ENCODE data around the gene APPL1. TPM values are rescaled to one million over a fixed set of nuclear protein-coding genes. Genes with fewer than 3 reads are reported as not detected.
A peak's percentile ranks its signal among the peaks of the same experiment; 100 is the strongest.

APPL1 gene, protein sequence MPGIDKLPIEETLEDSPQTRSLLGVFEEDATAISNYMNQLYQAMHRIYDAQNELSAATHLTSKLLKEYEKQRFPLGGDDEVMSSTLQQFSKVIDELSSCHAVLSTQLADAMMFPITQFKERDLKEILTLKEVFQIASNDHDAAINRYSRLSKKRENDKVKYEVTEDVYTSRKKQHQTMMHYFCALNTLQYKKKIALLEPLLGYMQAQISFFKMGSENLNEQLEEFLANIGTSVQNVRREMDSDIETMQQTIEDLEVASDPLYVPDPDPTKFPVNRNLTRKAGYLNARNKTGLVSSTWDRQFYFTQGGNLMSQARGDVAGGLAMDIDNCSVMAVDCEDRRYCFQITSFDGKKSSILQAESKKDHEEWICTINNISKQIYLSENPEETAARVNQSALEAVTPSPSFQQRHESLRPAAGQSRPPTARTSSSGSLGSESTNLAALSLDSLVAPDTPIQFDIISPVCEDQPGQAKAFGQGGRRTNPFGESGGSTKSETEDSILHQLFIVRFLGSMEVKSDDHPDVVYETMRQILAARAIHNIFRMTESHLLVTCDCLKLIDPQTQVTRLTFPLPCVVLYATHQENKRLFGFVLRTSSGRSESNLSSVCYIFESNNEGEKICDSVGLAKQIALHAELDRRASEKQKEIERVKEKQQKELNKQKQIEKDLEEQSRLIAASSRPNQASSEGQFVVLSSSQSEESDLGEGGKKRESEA
- total RNA-seq = 10 to 100 TPM; 34.1 to 62.0 (median 50.0) TPM

- peak; percentile 99 for ATAC-seq (ENCODE audit: low FRiP score)
- DNase-seq (ENCODE audit: low spot score) = peak; percentile 65
- TF ChIP-seq, protein P1, sequence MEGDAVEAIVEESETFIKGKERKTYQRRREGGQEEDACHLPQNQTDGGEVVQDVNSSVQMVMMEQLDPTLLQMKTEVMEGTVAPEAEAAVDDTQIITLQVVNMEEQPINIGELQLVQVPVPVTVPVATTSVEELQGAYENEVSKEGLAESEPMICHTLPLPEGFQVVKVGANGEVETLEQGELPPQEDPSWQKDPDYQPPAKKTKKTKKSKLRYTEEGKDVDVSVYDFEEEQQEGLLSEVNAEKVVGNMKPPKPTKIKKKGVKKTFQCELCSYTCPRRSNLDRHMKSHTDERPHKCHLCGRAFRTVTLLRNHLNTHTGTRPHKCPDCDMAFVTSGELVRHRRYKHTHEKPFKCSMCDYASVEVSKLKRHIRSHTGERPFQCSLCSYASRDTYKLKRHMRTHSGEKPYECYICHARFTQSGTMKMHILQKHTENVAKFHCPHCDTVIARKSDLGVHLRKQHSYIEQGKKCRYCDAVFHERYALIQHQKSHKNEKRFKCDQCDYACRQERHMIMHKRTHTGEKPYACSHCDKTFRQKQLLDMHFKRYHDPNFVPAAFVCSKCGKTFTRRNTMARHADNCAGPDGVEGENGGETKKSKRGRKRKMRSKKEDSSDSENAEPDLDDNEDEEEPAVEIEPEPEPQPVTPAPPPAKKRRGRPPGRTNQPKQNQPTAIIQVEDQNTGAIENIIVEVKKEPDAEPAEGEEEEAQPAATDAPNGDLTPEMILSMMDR (IDR thresholded peaks at IDR 0.05) = no peak
Observed at GRCh38 chr3:57227204-57227929, at the start of gene APPL1. APPL1 (plus strand) TSS chr3:57227729; CDS start chr3:57227884, 155 bp downstream.

GRCh38 chr3:57179580-57180410, 47.7 kb upstream of the APPL1 start:
- no peak for DNase-seq (ENCODE audit: low spot score)
- TF ChIP-seq, protein P1 (IDR thresholded peaks at IDR 0.05) = no peak
- ATAC-seq (ENCODE audit: low FRiP score) = no peak

DNA sequence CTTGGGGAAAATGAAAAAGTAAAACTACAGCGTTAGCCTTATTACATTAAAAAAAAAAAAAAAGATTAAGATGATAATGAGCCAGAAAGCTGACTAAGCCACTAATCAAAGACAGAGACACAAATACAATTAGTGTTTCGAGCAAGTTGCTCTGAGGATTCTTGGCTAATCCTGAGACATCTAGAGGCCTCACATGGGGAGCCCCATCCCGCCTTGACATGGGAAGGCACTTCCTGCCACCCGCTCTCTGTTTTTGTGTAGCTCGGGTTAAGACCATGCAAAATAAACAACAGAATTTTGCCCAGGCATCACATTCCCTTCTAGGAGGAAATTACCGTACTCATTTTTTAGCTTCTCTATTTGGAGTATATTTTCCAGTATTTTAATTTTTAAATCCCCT, 43.0 kb upstream of the APPL1 start:
- DNase-seq (ENCODE audit: low spot score) (no peak), ATAC-seq (ENCODE audit: low FRiP score) (no peak)
- TF ChIP-seq, protein P1 (IDR thresholded peaks at IDR 0.05) = no peak

GRCh38 chr3:57192028-57192427, 35.5 kb upstream of the APPL1 start:
- TF ChIP-seq, protein P1 (IDR thresholded peaks at IDR 0.05) = no peak
- DNase-seq (ENCODE audit: low spot score) = no peak
- no peak for ATAC-seq (ENCODE audit: low FRiP score)

DNA sequence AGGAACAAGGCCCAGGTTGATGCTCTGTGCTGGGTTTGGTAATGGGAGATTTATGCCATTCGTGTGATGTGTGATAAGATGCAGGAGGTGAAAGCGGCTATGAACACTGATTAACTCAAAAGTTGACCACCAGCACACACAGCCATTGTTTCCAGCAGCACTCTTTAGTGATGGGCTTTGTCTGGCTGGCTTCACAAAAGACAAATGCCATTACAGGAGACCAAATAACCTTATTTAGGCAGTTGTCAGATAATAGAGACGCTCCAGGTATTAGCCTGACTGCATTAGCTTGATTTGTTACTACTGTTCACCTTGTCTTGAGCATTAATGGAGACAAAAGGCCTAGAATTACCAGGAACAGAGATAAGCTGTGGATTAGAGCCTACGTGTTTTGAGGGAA, 32.9 kb upstream of the APPL1 start:
- TF ChIP-seq, protein P1 (IDR thresholded peaks at IDR 0.05) = no peak
- no peak for ATAC-seq (ENCODE audit: low FRiP score)
- DNase-seq (ENCODE audit: low spot score) = no peak

- DNase-seq (ENCODE audit: low spot score) (no peak), ATAC-seq (ENCODE audit: low FRiP score) (no peak)
- TF ChIP-seq, protein P1 (IDR thresholded peaks at IDR 0.05) = no peak
Observed at GRCh38 chr3:57199895-57200297, 27.6 kb upstream of the APPL1 start, which contains the start of gene HESX1. HESX1 (minus strand) TSS chr3:57199978; CDS start chr3:57199918, 60 bp downstream.

Measured in omental fat pad (tissue), 4 donors.